Gastroesophageal sphincter (tissue), 4 donors: ENCODE data around the gene ASPM. TPM values are rescaled to one million over a fixed set of nuclear protein-coding genes. Genes with fewer than 3 reads are reported as not detected.

Source experiments
- ATAC-seq: fragments of 150-250 bp; one replicate; pipeline ENCODE4 v1.9.1; 2016; ENCODE audit warnings: mild to moderate bottlenecking, moderate library complexity
- H3K27ac ChIP-seq, 4 donors: fragments of 200-600 bp; sonication (generic) in 3 of 4; 1 replicate in 3 of 4; 2 replicates in 1 of 4; pipeline ENCODE4 v1.5.1; 2016 to 2019
- H3K27me3 ChIP-seq: fragments of 200-600 bp; sonication (generic); one replicate; pipeline ENCODE4 v1.5.1; 2019
- H3K36me3 ChIP-seq, 2 donors: fragments of 200-600 bp; sonication (generic); one replicate each; pipeline ENCODE4 v1.5.1; 2019; ENCODE audit warnings: control low read depth in 1 of 2
- H3K4me1 ChIP-seq, 3 donors: fragments of 200-600 bp; sonication (generic); 1 replicate in 2 of 3; 2 replicates in 1 of 3; pipeline ENCODE4 v1.5.1; 2016 to 2019; ENCODE audit warnings: control low read depth in 2 of 3
- H3K4me3 ChIP-seq, 2 donors: fragments of 200-600 bp; sonication (generic); one replicate each; pipeline ENCODE4 v1.5.1; 2019; ENCODE audit warnings: mild to moderate bottlenecking in 1 of 2, moderate library complexity in 1 of 2
- H3K9me3 ChIP-seq, 3 donors: fragments of 200-600 bp; sonication (generic); one replicate each; pipeline ENCODE4 v1.5.1; 2017 to 2019; ENCODE audit warnings: control low read depth in 2 of 3
- CTCF ChIP-seq, 4 experiments: fragments of 200-600 bp in 2 of 4; fragments of 450-650 bp in 2 of 4; sonication (generic) in 1 of 4; IDR thresholded peaks; one replicate each; pipeline ENCODE4 v1.5.1; 2017 to 2019; ENCODE audit warnings: antibody characterized with exemption in 4 of 4, mild to moderate bottlenecking in 2 of 4, moderate library complexity in 2 of 4
- EP300 ChIP-seq: sonication (generic); formaldehyde crosslinking; IDR thresholded peaks from one replicate; pipeline ENCODE4 v1.6.1; 2017; ENCODE audit warnings: antibody characterized with exemption, mild to moderate bottlenecking
- POLR2A ChIP-seq, 2 donors: fragments of 450-650 bp; IDR thresholded peaks; one replicate each; pipeline ENCODE4 v1.6.1; 2017; ENCODE audit warnings: antibody characterized with exemption in 2 of 2, mild to moderate bottlenecking in 2 of 2, moderate library complexity in 1 of 2
- POLR2AphosphoS5 ChIP-seq: sonication (generic); formaldehyde crosslinking; IDR thresholded peaks from one replicate; pipeline ENCODE4 v1.6.1; 2017; ENCODE audit warnings: antibody characterized with exemption
- WGBS, 2 donors: methylation state at CpG; one replicate each; pipeline ENCODE4 v1.1.5; 2018; ENCODE audit warnings: low coverage in 1 of 2; 5-methylcytosine and 5-hydroxymethylcytosine counted together
- total RNA-seq, 4 donors: library from RNA; depleted of rRNA; stranded (reverse); fragments of >200 nt; gene quantifications; one replicate each; pipeline ENCODE4 v1.1.0, GENCODE V29; 2016

ASPM gene
- total RNA-seq, 4 donors from 2014 or later: 0.27 to 0.96 (median 0.29) TPM

GRCh38 chr1:197063212-197063611 is 83.3 kb downstream of the ASPM start:
- Histone ChIP-seq H3K4me3 (no peak overlapping the region), H3K9me3 (no peaks in the 10 kb centered on the region), H3K27ac (no peak overlapping the region), H3K4me1 (no peaks in the 10 kb centered on the region), H3K36me3 (no peaks in the 10 kb centered on the region), H3K27me3 (no peaks in the 10 kb centered on the region)
- 58 to 71% methylated on average over 2 of the region's 2 CpGs for WGBS, 2 donors
- no peak for ATAC-seq
- TF ChIP-seq POLR2AphosphoS5: no peak
- no peak for TF ChIP-seq CTCF (IDR thresholded peaks at IDR 0.05)
- TF ChIP-seq POLR2A (IDR thresholded peaks at IDR 0.05): no peak
- no peak for TF ChIP-seq EP300

DNA sequence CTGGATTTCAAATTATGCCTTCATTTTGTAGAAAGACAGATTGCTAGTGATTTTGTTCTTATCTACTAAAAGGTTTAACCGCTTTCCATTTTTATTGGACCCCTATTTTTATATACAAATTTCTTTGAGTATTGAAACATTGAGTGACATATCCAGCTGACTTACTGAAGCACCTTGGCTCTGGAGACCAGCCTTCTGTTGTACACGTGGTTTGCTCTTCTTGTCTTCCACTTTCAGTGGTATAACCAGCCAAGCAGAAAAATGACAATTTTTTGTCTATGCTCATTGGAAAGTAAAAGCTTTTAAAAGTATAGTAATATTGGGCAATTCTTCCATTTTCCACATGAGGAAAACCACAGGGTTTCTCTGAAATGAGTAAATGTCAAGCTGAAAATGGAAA is 83.8 kb downstream of the ASPM start:
- WGBS, 2 donors: 71 to 85% methylated on average over 2 of the region's 2 CpGs
- Histone ChIP-seq H3K4me1 (no peaks in the 10 kb centered on the region), H3K4me3 (no peak overlapping the region), H3K36me3 (no peaks in the 10 kb centered on the region), H3K9me3 (no peaks in the 10 kb centered on the region), H3K27me3 (no peaks in the 10 kb centered on the region), H3K27ac (no peak overlapping the region)
- ATAC-seq: no peak
- TF ChIP-seq EP300 (no peak), CTCF (IDR thresholded peaks at IDR 0.05) (no peak), POLR2A (IDR thresholded peaks at IDR 0.05) (no peak), POLR2AphosphoS5 (no peak)

GRCh38 chr1:197049100-197049499 is 97.4 kb downstream of the ASPM start:
- Histone ChIP-seq H3K9me3 (no peaks in the 10 kb centered on the region), H3K27ac (no peak overlapping the region), H3K4me3 (no peak overlapping the region), H3K27me3 (no peaks in the 10 kb centered on the region), H3K4me1 (no peaks in the 10 kb centered on the region), H3K36me3 (no peaks in the 10 kb centered on the region)
- no peak for ATAC-seq
- TF ChIP-seq EP300: no peak

DNA sequence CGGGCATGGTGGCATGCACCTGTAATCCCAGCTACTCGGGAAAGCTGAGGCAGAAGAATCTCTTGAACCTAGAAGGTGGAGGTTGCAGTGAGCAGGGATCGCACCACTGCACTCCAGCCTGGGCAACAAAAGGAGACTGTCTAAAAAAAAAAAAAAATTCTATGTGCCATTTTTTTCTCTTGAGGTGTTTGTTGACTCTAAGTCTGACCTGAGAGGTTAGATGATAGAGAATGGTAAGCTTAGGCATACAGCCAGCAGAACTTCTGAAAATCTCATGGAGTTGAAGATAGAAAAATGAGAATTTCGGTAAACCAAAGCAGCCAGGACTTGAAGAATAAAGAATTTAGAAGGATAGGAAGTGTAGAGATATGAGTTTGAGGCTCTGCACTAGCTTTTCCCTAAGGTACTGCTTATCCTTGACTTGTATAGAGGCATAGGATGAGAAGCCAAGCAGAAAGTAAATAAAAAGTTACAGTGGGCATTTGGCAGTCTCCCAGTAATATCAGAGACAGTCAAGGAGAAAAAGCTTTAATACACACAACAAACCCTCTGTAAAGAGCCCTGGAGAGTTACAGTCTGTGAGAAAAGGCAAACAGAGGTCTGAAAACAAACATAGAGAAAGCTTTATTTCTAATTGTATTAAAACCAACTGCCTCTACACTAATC is 103.7 kb downstream of the ASPM start:
- Histone ChIP-seq H3K4me1 (no peaks in the 10 kb centered on the region), H3K4me3 (no peak overlapping the region), H3K36me3 (no peaks in the 10 kb centered on the region), H3K27me3 (no peaks in the 10 kb centered on the region), H3K27ac (no peak overlapping the region), H3K9me3 (no peaks in the 10 kb centered on the region)
- no peak for TF ChIP-seq CTCF (IDR thresholded peaks at IDR 0.05)
- no peak for TF ChIP-seq POLR2A (IDR thresholded peaks at IDR 0.05)
- no peak for TF ChIP-seq EP300
- TF ChIP-seq POLR2AphosphoS5: no peak
- no peak for ATAC-seq
- 80 to 94% methylated on average over 4 of the region's 4 CpGs for WGBS, 2 donors

GRCh38 chr1:197041486-197042353 is 104.7 kb downstream of the ASPM start:
- 65 to 75% methylated on average over 7 of the region's 7 CpGs for WGBS, 2 donors
- no peak for ATAC-seq
- TF ChIP-seq CTCF (IDR thresholded peaks at IDR 0.05) (no peak), EP300 (no peak), POLR2A (IDR thresholded peaks at IDR 0.05) (no peak), POLR2AphosphoS5 (no peak)
- H3K9me3 ChIP-seq: no peaks in the 10 kb centered on the region
- H3K27me3 ChIP-seq: no peaks in the 10 kb centered on the region
- no peaks in the 10 kb centered on the region for H3K4me1 ChIP-seq
- no peak overlapping the region for H3K27ac ChIP-seq
- no peaks in the 10 kb centered on the region for H3K36me3 ChIP-seq
- no peak overlapping the region for H3K4me3 ChIP-seq
